OCI-LY1 (cell line): ENCODE data around the gene PLCG2.

Experiments
- EZH2 ChIP-seq: fragments of 200-600 bp; sonication (generic), shearing (Covaris generic); IDR thresholded peaks from 2 replicates; pipeline ENCODE4 v1.8.0; 2017; ENCODE audit warnings: borderline replicate concordance, mixed run types, mild to moderate bottlenecking, antibody characterized with exemption, low read length, moderate library complexity, mixed read lengths
- TF ChIP-seq, protein P1 (sequence below): fragments of 200-600 bp; sonication (generic), shearing (Covaris generic); IDR thresholded peaks from 2 replicates; pipeline ENCODE4 v1.5.1; 2017; ENCODE audit warnings: mild to moderate bottlenecking, antibody characterized with exemption, low read length, moderate library complexity, mixed read lengths

GRCh38 chr16:81945665-81946064 lies 166.6 kb downstream of the PLCG2 start:
- TF ChIP-seq, protein P1, sequence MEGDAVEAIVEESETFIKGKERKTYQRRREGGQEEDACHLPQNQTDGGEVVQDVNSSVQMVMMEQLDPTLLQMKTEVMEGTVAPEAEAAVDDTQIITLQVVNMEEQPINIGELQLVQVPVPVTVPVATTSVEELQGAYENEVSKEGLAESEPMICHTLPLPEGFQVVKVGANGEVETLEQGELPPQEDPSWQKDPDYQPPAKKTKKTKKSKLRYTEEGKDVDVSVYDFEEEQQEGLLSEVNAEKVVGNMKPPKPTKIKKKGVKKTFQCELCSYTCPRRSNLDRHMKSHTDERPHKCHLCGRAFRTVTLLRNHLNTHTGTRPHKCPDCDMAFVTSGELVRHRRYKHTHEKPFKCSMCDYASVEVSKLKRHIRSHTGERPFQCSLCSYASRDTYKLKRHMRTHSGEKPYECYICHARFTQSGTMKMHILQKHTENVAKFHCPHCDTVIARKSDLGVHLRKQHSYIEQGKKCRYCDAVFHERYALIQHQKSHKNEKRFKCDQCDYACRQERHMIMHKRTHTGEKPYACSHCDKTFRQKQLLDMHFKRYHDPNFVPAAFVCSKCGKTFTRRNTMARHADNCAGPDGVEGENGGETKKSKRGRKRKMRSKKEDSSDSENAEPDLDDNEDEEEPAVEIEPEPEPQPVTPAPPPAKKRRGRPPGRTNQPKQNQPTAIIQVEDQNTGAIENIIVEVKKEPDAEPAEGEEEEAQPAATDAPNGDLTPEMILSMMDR, result no peak
- TF ChIP-seq EZH2, result no peak
